ENCODE measurements around the gene GOLGA6L24.
"Not testable (repeated sequence)": the region's sequence is repeated elsewhere in the genome, so short reads cannot be mapped to it uniquely, and the experiment has no call there.

DNA sequence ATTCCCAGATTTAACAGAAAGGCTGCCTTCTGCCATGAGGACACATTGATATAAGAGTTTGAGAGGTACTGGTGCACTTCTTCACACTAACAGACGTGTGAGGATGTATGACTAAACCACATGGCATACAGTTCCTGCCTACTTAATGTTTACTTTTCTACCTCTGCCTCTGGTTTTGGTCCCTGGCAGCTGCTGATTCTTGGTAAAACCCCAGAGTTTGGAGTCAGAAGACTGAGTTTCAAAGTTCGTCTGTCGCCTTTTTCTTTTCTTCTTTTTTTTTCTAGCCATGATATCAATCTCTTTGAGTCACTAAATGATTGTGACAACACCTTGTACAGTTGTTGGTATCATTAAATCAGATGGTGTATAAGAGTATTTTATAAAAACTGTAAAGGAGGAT is 22.2 kb upstream of the GOLGA6L24 start:
- TF ChIP-seq EZH2phosphoT487 (IDR thresholded peaks at IDR 0.05; ENCODE audit: borderline replicate concordance, low read length); EZH2 (IDR thresholded peaks at IDR 0.05; ENCODE audit: low read length, unreplicated experiment): not testable (repeated sequence)
- TF ChIP-seq, protein P1, sequence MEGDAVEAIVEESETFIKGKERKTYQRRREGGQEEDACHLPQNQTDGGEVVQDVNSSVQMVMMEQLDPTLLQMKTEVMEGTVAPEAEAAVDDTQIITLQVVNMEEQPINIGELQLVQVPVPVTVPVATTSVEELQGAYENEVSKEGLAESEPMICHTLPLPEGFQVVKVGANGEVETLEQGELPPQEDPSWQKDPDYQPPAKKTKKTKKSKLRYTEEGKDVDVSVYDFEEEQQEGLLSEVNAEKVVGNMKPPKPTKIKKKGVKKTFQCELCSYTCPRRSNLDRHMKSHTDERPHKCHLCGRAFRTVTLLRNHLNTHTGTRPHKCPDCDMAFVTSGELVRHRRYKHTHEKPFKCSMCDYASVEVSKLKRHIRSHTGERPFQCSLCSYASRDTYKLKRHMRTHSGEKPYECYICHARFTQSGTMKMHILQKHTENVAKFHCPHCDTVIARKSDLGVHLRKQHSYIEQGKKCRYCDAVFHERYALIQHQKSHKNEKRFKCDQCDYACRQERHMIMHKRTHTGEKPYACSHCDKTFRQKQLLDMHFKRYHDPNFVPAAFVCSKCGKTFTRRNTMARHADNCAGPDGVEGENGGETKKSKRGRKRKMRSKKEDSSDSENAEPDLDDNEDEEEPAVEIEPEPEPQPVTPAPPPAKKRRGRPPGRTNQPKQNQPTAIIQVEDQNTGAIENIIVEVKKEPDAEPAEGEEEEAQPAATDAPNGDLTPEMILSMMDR (conservative IDR thresholded peaks at IDR 0.05; ENCODE audit: low read depth, low read length): not testable (repeated sequence)
